ENCODE data around the gene B3GNT9. TPM values are rescaled to one million over a fixed set of nuclear protein-coding genes. Genes with fewer than 3 reads are reported as not detected.
A peak's percentile ranks its signal among the peaks of the same experiment; 100 is the strongest.

Gene B3GNT9
- total RNA-seq, 1 experiment from 2014 or later = 11.5 TPM

- no peaks in the 10 kb centered on the region for H3K27me3 ChIP-seq (replicated peaks; ENCODE audit: insufficient read depth, low read depth, low read length, poor library complexity)
- BruUV-seq (replicated peaks) = no TSS peak
- no peak overlapping the region for H3K4me3 ChIP-seq (ENCODE audit: low read depth, low read length, poor library complexity, severe bottlenecking)
- no peak overlapping the region for H3K27ac ChIP-seq (ENCODE audit: low read depth, low read length, poor library complexity, severe bottlenecking)
- no peaks in the 10 kb centered on the region for H3K4me1 ChIP-seq (ENCODE audit: insufficient read depth, low read length, poor library complexity, severe bottlenecking)
- H3K9me3 ChIP-seq (ENCODE audit: low read depth, low read length, poor library complexity, severe bottlenecking) = no peaks in the 10 kb centered on the region
- intact Hi-C loops (cut with micrococcal nuclease; ENCODE audit: unreplicated experiment) = no loop called here
- peaks cover 75% of the 10 kb centered on the region for H3K36me3 ChIP-seq (ENCODE audit: insufficient read depth, low read length, poor library complexity, severe bottlenecking)
- no peak for TF ChIP-seq EZH2 (IDR thresholded peaks at IDR 0.05; ENCODE audit: borderline replicate concordance, low read depth, low read length, poor library complexity, severe bottlenecking)
- no peak for TF ChIP-seq CTCF (conservative IDR thresholded peaks at IDR 0.05; ENCODE audit: low read depth, low read length)
- DNase-seq (ENCODE audit: low spot score) = no peak
- CTCF ChIA-PET = no interaction called here
- POLR2A ChIA-PET (ENCODE audit: low non-redundant PET) = no interaction called here
These were observed 8.5 kb downstream of the B3GNT9 start for GRCh38 chr16:67142342-67142741.

GRCh38 chr16:67141391-67141790 lies 9.4 kb downstream of the B3GNT9 start:
- no TSS peak for BruUV-seq (replicated peaks)
- H3K4me3 ChIP-seq (ENCODE audit: low read depth, low read length, poor library complexity, severe bottlenecking) = no peak overlapping the region
- ChIA-PET CTCF (no interaction called here), POLR2A (ENCODE audit: low non-redundant PET) (no interaction called here)
- H3K27me3 ChIP-seq (replicated peaks; ENCODE audit: insufficient read depth, low read depth, low read length, poor library complexity) = no peaks in the 10 kb centered on the region
- H3K9me3 ChIP-seq (ENCODE audit: low read depth, low read length, poor library complexity, severe bottlenecking) = no peaks in the 10 kb centered on the region
- TF ChIP-seq EZH2 (IDR thresholded peaks at IDR 0.05; ENCODE audit: borderline replicate concordance, low read depth, low read length, poor library complexity, severe bottlenecking) (no peak), CTCF (conservative IDR thresholded peaks at IDR 0.05; ENCODE audit: low read depth, low read length) (no peak)
- no peak overlapping the region for H3K27ac ChIP-seq (ENCODE audit: low read depth, low read length, poor library complexity, severe bottlenecking)
- no peaks in the 10 kb centered on the region for H3K4me1 ChIP-seq (ENCODE audit: insufficient read depth, low read length, poor library complexity, severe bottlenecking)
- peaks cover 66% of the 10 kb centered on the region for H3K36me3 ChIP-seq (ENCODE audit: insufficient read depth, low read length, poor library complexity, severe bottlenecking)
- DNase-seq (ENCODE audit: low spot score) = no peak
- intact Hi-C loops (cut with micrococcal nuclease; ENCODE audit: unreplicated experiment) = no loop called here

- DNase-seq (ENCODE audit: low spot score) = peak; percentile 40
- peaks cover 58% of the 10 kb centered on the region for H3K36me3 ChIP-seq (ENCODE audit: insufficient read depth, low read length, poor library complexity, severe bottlenecking)
These were observed 13.2 kb downstream of the B3GNT9 start for GRCh38 chr16:67137605-67138004.

More at GRCh38 chr16:67137605-67138004, 13.2 kb downstream of the B3GNT9 start:
- BruUV-seq (replicated peaks) = no TSS peak
- Histone ChIP-seq H3K4me3 (ENCODE audit: low read depth, low read length, poor library complexity, severe bottlenecking) (no peak overlapping the region), H3K9me3 (ENCODE audit: low read depth, low read length, poor library complexity, severe bottlenecking) (no peaks in the 10 kb centered on the region), H3K27me3 (replicated peaks; ENCODE audit: insufficient read depth, low read depth, low read length, poor library complexity) (no peaks in the 10 kb centered on the region), H3K27ac (ENCODE audit: low read depth, low read length, poor library complexity, severe bottlenecking) (no peak overlapping the region), H3K4me1 (ENCODE audit: insufficient read depth, low read length, poor library complexity, severe bottlenecking) (no peaks in the 10 kb centered on the region)
- ChIA-PET POLR2A (ENCODE audit: low non-redundant PET) (interaction anchor here (0.7 kb wide), 1 partner anchor 162 kb away, joined by 4 read pairs; no protein-coding TSS in a partner anchor), CTCF (no interaction called here)
- TF ChIP-seq CTCF (conservative IDR thresholded peaks at IDR 0.05; ENCODE audit: low read depth, low read length) = no peak
- TF ChIP-seq EZH2 (IDR thresholded peaks at IDR 0.05; ENCODE audit: borderline replicate concordance, low read depth, low read length, poor library complexity, severe bottlenecking) = no peak
- intact Hi-C loops (cut with micrococcal nuclease; ENCODE audit: unreplicated experiment) = no loop called here

Data from A673 (cell line).